ENCODE results near the gene SLC34A1. TPM values are rescaled to one million over a fixed set of nuclear protein-coding genes. Genes with fewer than 3 reads are reported as not detected.
A peak's percentile ranks its signal among the peaks of the same experiment; 100 is the strongest.

Gene SLC34A1
- total and polyA plus RNA-seq, 2 of the 4 experiments (the other 2 are of a cell fraction), result not detected

- TF ChIP-seq CEBPB (IDR thresholded peaks at IDR 0.05; ENCODE audit: low read depth, low read length), result no peak
- no peak for TF ChIP-seq POLR2A (IDR thresholded peaks at IDR 0.05; ENCODE audit: low read depth, low read length)
Observed at GRCh38 chr5:177447066-177447610, 62.9 kb downstream of the SLC34A1 start (continued).

DNA sequence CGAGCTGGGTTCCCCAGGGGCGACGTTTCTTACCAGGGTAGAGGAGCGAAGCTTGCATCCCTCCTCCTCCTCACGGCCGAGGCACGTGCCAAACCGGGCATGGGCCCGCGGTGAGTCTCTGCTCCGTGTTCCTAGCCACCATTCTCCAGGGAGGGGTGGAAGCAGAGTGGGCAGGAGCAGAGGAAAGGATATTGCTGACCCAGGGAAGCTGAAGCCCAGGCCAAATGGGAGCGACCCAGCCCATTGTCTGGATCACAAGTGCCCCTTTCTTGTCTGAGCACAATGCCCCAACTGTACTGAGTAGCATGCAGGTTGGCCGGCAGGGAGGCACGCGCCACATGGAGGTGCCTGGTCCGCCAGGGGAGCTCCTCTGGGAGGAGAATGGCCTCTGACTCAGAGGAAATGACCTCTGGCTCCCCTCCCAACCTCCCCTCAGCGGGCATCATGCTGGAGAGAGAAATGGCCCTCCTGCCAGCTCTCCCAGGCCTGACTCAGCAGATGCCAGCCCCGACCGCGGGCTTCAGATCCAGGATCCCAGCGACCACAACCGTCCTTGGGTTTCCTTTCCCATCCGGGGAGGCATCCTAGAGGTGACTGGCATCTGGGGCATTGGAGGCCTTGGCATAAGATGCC is 63.5 kb downstream of the SLC34A1 start:
- no TSS peak for BruUV-seq (replicated peaks)
- intact Hi-C loops (cut with micrococcal nuclease), result loop anchor here (2.0 kb wide), 2 partner anchors 43 to 57 kb away; no protein-coding TSS in a partner anchor
- WGBS, 2 experiments (ENCODE audit: extremely low coverage in 2 of 2, insufficient read length in 1 of 2), result no CpG with 5 or more reads among the region's 23 CpGs
- TF ChIP-seq MXI1 (IDR thresholded peaks at IDR 0.05; ENCODE audit: borderline replicate concordance, low read depth, low read length) (peak; percentile 29; the same call in 1 of the 2 replicates), BHLHE40 (IDR thresholded peaks at IDR 0.05; ENCODE audit: low read depth, low read length) (peak; percentile 74), FOS (IDR thresholded peaks at IDR 0.05; ENCODE audit: low read depth, low read length) (no peak), NFE2L2 (IDR thresholded peaks at IDR 0.05; ENCODE audit: low read depth, low read length) (peak; percentile 34; the same call in 1 of the 2 replicates), MAFK (IDR thresholded peaks at IDR 0.05; ENCODE audit: low read depth, low read length) (peak; percentile 53)
- TF ChIP-seq, protein P1, sequence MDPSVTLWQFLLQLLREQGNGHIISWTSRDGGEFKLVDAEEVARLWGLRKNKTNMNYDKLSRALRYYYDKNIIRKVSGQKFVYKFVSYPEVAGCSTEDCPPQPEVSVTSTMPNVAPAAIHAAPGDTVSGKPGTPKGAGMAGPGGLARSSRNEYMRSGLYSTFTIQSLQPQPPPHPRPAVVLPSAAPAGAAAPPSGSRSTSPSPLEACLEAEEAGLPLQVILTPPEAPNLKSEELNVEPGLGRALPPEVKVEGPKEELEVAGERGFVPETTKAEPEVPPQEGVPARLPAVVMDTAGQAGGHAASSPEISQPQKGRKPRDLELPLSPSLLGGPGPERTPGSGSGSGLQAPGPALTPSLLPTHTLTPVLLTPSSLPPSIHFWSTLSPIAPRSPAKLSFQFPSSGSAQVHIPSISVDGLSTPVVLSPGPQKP (IDR thresholded peaks at IDR 0.05; ENCODE audit: borderline replicate concordance, low read depth, low read length), result no peak
- Histone ChIP-seq H3K56ac (ENCODE audit: extremely low read depth, insufficient read depth, low read length) (0 out of 2 replicates have a peak overlapping the region, but pooled peaks have one; percentile 1), H4K91ac (ENCODE audit: insufficient read depth, low read depth, low read length) (no peak overlapping the region; the same call in 1 of the 2 replicates), H4K5ac (ENCODE audit: low read depth, low read length) (peak overlapping the region; percentile 2; the same call in 1 of the 2 replicates), H2AK9ac (replicated peaks; ENCODE audit: low read depth, low read length, poor library complexity) (peak overlapping the region; percentile 45), H3K14ac (replicated peaks; ENCODE audit: low read depth, low read length) (peak overlapping the region; percentile 45; the same call in 1 of the 2 replicates), H3K4me1 (ENCODE audit: control insufficient read depth, insufficient read depth, low read length) (peaks cover 10% of the 10 kb centered on the region), H2BK5ac (ENCODE audit: low read depth, low read length, poor library complexity, severe bottlenecking) (no peak overlapping the region), H3K4ac (ENCODE audit: low read depth, low read length) (peak overlapping the region; percentile 72), H3K23ac (ENCODE audit: low read depth, low read length) (0 out of 2 replicates have a peak overlapping the region, but pooled peaks have one; percentile 56), H3K18ac (ENCODE audit: low read depth, low read length) (no peak overlapping the region), H2BK120ac (ENCODE audit: low read depth, low read length) (peak overlapping the region; percentile 42; the same call in 1 of the 2 replicates), H2AK5ac (ENCODE audit: low read depth, low read length) (peak overlapping the region; percentile 82), H3K4me2 (ENCODE audit: low read depth, low read length) (peak overlapping the region; percentile 23), H4K20me1 (ENCODE audit: insufficient read depth, low read length) (peaks cover 11% of the 10 kb centered on the region; the same call in 1 of the 2 replicates), H4K8ac (ENCODE audit: low read depth in 2 of 2, low read length in 2 of 2) (peak overlapping the region; percentile 66 to 81; a peak in 3 of 4 replicates), H3K27me3 (ENCODE audit: control insufficient read depth, insufficient read depth, low read length) (no peaks in the 10 kb centered on the region), H2BK15ac (ENCODE audit: low read depth, low read length) (no peak overlapping the region), H3K36me3 (ENCODE audit: control insufficient read depth, insufficient read depth, low read length) (no peaks in the 10 kb centered on the region), H2BK20ac (ENCODE audit: low read depth, low read length) (no peak overlapping the region), H3K9me1 (ENCODE audit: insufficient read depth, low read length) (peaks cover 4% of the 10 kb centered on the region; the same call in 1 of the 2 replicates), H3K27ac (ENCODE audit: insufficient read depth, low read length) (peak overlapping the region; percentile 12; the same call in 1 of the 2 replicates), H3K9me3 (ENCODE audit: control insufficient read depth, insufficient read depth, low read length) (no peaks in the 10 kb centered on the region), H3K79me1 (ENCODE audit: low read depth in 1 of 2, low read length in 2 of 2) (peaks cover 0 to 4% of the 10 kb centered on the region in 2 experiments; a peak in 1 of 4 replicates), H3K4me3 (ENCODE audit: insufficient read depth, low read depth, low read length) (peak overlapping the region; percentile 1; the same call in 1 of the 2 replicates), H2AFZ (replicated peaks; ENCODE audit: low read length, poor library complexity) (peak overlapping the region; percentile 64), H3K9ac (ENCODE audit: low read depth, low read length) (no peak overlapping the region)
- ATAC-seq (ENCODE audit: low read depth) (peak; percentile 9), DNase-seq (peak; percentile 51)
- ChIA-PET POLR2A (ENCODE audit: unreplicated experiment) (interaction anchor here (0.6 kb wide), 1 partner anchor 9 kb away, joined by 4 read pairs; no protein-coding TSS in a partner anchor), CTCF (interaction anchor here (0.7 to 4.7 kb wide), 3 partner anchors 44 to 57 kb away, joined by 3 to 28 read pairs (median 5); no protein-coding TSS in a partner anchor)
- in situ Hi-C loops (cut with MboI; ENCODE audit: low sequenced_read_pairs), result loop anchor here (5.0 kb wide), 2 partner anchors 40 to 135 kb away; partner anchors contain the start of genes F12 and MXD3
- dilution Hi-C loops (cut with HindIII; ENCODE audit: low sequenced_read_pairs, unreplicated experiment), result no loop called here

Measured in IMR-90 (cell line).